ENCODE data around the gene ANKRD24. TPM values are rescaled to one million over a fixed set of nuclear protein-coding genes. Genes with fewer than 3 reads are reported as not detected.

The ANKRD24 gene
- total RNA-seq, 1 experiment from 2014 or later: 0.26 TPM

DNA sequence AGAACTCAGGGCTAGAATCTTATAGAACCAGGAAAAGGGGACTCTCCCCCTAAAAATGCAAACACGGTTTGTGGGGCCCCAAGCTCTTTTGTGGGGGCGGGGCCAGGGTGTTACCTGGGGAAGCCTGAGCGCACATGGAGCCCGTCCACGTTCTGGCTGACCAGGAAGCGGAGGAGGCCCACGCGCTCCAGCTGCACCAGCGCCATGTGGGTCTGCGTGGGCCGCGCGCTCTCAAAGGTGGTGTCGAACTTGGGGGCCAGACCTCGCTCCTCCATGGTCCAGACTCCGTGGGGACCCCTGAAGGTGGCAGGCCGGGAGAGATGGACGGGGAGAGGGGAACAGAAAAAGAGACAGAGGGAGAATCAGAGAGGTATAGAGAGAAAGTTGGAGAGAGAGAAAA is 3.5 kb upstream of the ANKRD24 start:
- H3K9me3 ChIP-seq (ENCODE audit: control insufficient read depth, insufficient read depth, low read depth, low read length): no peaks in the 10 kb centered on the region
- POLR2A ChIA-PET: no interaction called here
- CTCF ChIA-PET: no interaction called here
- no peak overlapping the region for H3K4me3 ChIP-seq (ENCODE audit: low read depth in 2 of 2, low read length in 2 of 2)
- H3K27me3 ChIP-seq (ENCODE audit: control insufficient read depth, insufficient read depth, low read length): no peaks in the 10 kb centered on the region
- intact Hi-C loops (cut with micrococcal nuclease; ENCODE audit: unreplicated experiment) (no loop called here), in situ Hi-C loops (cut with HindIII; ENCODE audit: low pct_unique_long_range_greater_than_20kb, low sequenced_read_pairs) (no loop called here)
- no peak for DNase-seq (ENCODE audit: low read depth, low spot score)
- no peak overlapping the region for H3K27ac ChIP-seq (ENCODE audit: low read length)
- TF ChIP-seq TCF7L2 (IDR thresholded peaks at IDR 0.05; ENCODE audit: low read depth, low read length): no peak
- TF ChIP-seq POLR2AphosphoS5 (IDR thresholded peaks at IDR 0.05; ENCODE audit: low read depth, low read length): no peak
- TF ChIP-seq, protein P1, sequence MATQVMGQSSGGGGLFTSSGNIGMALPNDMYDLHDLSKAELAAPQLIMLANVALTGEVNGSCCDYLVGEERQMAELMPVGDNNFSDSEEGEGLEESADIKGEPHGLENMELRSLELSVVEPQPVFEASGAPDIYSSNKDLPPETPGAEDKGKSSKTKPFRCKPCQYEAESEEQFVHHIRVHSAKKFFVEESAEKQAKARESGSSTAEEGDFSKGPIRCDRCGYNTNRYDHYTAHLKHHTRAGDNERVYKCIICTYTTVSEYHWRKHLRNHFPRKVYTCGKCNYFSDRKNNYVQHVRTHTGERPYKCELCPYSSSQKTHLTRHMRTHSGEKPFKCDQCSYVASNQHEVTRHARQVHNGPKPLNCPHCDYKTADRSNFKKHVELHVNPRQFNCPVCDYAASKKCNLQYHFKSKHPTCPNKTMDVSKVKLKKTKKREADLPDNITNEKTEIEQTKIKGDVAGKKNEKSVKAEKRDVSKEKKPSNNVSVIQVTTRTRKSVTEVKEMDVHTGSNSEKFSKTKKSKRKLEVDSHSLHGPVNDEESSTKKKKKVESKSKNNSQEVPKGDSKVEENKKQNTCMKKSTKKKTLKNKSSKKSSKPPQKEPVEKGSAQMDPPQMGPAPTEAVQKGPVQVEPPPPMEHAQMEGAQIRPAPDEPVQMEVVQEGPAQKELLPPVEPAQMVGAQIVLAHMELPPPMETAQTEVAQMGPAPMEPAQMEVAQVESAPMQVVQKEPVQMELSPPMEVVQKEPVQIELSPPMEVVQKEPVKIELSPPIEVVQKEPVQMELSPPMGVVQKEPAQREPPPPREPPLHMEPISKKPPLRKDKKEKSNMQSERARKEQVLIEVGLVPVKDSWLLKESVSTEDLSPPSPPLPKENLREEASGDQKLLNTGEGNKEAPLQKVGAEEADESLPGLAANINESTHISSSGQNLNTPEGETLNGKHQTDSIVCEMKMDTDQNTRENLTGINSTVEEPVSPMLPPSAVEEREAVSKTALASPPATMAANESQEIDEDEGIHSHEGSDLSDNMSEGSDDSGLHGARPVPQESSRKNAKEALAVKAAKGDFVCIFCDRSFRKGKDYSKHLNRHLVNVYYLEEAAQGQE (IDR thresholded peaks at IDR 0.05; ENCODE audit: insufficient read depth in 1 of 2, low read depth in 2 of 2, low read length in 1 of 2): no peak
- TF ChIP-seq SIN3A (IDR thresholded peaks at IDR 0.05; ENCODE audit: borderline replicate concordance, insufficient read depth, low read depth, low read length): no peak
- TF ChIP-seq, protein P2, sequence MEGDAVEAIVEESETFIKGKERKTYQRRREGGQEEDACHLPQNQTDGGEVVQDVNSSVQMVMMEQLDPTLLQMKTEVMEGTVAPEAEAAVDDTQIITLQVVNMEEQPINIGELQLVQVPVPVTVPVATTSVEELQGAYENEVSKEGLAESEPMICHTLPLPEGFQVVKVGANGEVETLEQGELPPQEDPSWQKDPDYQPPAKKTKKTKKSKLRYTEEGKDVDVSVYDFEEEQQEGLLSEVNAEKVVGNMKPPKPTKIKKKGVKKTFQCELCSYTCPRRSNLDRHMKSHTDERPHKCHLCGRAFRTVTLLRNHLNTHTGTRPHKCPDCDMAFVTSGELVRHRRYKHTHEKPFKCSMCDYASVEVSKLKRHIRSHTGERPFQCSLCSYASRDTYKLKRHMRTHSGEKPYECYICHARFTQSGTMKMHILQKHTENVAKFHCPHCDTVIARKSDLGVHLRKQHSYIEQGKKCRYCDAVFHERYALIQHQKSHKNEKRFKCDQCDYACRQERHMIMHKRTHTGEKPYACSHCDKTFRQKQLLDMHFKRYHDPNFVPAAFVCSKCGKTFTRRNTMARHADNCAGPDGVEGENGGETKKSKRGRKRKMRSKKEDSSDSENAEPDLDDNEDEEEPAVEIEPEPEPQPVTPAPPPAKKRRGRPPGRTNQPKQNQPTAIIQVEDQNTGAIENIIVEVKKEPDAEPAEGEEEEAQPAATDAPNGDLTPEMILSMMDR (IDR thresholded peaks at IDR 0.05): no peak
- H3K36me3 ChIP-seq (ENCODE audit: control insufficient read depth, insufficient read depth, low read length): peaks cover 3% of the 10 kb centered on the region; the same call in 1 of the 2 replicates
- BruUV-seq (replicated peaks): no TSS peak
- no peak for ATAC-seq
- H3K4me1 ChIP-seq (ENCODE audit: control insufficient read depth, insufficient read depth, low read length): peaks cover 3% of the 10 kb centered on the region

DNA sequence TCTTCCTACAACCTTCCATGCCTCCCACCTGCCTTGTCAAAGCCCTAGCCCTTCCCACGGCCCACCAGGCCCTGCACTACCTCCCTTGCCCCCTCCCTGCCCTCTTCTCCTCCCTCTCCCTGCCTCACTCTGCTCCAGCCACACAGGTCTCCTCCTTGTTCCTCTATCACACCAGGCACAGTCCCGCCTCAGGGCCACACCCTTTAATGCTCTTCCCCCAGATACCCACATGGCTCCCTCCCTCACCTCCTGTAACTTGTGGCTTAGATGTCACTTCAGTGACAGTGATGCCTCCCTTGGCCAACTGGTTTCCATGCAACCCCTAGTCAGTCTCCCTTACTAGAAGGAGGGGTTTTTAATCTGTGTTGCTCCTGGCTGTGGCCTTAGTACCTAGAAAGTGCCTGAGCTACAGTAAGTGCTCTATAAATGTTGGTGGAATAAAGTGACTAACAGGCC is 1.4 kb upstream of the ANKRD24 start:
- ATAC-seq (no peak), DNase-seq (ENCODE audit: low read depth, low spot score) (no peak)
- TF ChIP-seq POLR2AphosphoS5 (IDR thresholded peaks at IDR 0.05; ENCODE audit: low read depth, low read length) (no peak), TCF7L2 (IDR thresholded peaks at IDR 0.05; ENCODE audit: low read depth, low read length) (no peak), SIN3A (IDR thresholded peaks at IDR 0.05; ENCODE audit: borderline replicate concordance, insufficient read depth, low read depth, low read length) (no peak)
- TF ChIP-seq, protein P1 (IDR thresholded peaks at IDR 0.05; ENCODE audit: insufficient read depth in 1 of 2, low read depth in 2 of 2, low read length in 1 of 2): no peak
- TF ChIP-seq, protein P2 (IDR thresholded peaks at IDR 0.05): no peak
- H3K4me3 ChIP-seq (ENCODE audit: low read depth in 2 of 2, low read length in 2 of 2): peak overlapping the region in 1 of 2 experiments; percentile 70; a peak in 2 of 4 replicates
- H3K9me3 ChIP-seq (ENCODE audit: control insufficient read depth, insufficient read depth, low read depth, low read length): no peaks in the 10 kb centered on the region
- ChIA-PET POLR2A (no interaction called here), CTCF (interaction anchor here (0.6 kb wide), 1 partner anchor 979 kb away, joined by 3 read pairs; no protein-coding TSS in a partner anchor)
- no TSS peak for BruUV-seq (replicated peaks)
- H3K4me1 ChIP-seq (ENCODE audit: control insufficient read depth, insufficient read depth, low read length): no peaks in the 10 kb centered on the region; the same call in none of the 2 replicates
- peaks cover 3% of the 10 kb centered on the region; the same call in 1 of the 2 replicates for H3K36me3 ChIP-seq (ENCODE audit: control insufficient read depth, insufficient read depth, low read length)
- no peak overlapping the region for H3K27ac ChIP-seq (ENCODE audit: low read length)
- intact Hi-C loops (cut with micrococcal nuclease; ENCODE audit: unreplicated experiment) (no loop called here), in situ Hi-C loops (cut with HindIII; ENCODE audit: low pct_unique_long_range_greater_than_20kb, low sequenced_read_pairs) (no loop called here)
- no peaks in the 10 kb centered on the region for H3K27me3 ChIP-seq (ENCODE audit: control insufficient read depth, insufficient read depth, low read length)
